ENCODE data around the gene RYR2.

DNA sequence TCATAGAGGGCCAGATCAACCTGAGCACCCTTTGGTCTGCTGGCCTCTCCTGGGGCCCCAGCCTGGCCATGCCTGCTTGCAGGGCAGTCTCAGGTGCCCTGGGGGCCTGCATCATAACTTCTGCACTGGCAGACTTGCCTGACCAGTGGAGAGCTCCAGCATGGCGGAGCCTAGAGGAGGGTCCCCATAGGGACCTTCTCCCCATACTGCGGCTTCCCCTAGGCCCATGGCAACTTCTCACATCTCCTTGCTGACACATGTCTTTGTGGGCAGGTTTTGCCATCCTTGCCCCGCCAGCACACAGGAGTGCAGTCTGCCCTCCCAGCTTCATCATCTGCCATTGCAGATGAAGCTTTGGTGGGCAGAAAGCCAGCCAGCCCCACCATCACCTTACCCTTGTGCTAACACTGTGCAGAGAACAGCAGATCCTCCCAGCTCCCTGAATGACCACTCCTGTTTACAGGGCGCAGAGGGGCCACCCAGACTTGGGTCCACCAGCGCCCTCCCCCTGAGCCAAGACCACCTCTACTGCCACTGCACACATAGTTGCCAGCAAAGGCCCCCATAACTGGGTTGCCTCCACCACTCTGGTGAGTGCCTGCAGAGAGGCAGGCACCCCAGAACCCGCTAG lies 797.0 kb downstream of the RYR2 start:
- no peak for TF ChIP-seq POLR2AphosphoS5 (IDR thresholded peaks at IDR 0.05)
- TF ChIP-seq, protein P1, sequence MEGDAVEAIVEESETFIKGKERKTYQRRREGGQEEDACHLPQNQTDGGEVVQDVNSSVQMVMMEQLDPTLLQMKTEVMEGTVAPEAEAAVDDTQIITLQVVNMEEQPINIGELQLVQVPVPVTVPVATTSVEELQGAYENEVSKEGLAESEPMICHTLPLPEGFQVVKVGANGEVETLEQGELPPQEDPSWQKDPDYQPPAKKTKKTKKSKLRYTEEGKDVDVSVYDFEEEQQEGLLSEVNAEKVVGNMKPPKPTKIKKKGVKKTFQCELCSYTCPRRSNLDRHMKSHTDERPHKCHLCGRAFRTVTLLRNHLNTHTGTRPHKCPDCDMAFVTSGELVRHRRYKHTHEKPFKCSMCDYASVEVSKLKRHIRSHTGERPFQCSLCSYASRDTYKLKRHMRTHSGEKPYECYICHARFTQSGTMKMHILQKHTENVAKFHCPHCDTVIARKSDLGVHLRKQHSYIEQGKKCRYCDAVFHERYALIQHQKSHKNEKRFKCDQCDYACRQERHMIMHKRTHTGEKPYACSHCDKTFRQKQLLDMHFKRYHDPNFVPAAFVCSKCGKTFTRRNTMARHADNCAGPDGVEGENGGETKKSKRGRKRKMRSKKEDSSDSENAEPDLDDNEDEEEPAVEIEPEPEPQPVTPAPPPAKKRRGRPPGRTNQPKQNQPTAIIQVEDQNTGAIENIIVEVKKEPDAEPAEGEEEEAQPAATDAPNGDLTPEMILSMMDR (IDR thresholded peaks at IDR 0.05): no peak
- TF ChIP-seq EP300 (IDR thresholded peaks at IDR 0.05): no peak
- no peak for TF ChIP-seq POLR2A (IDR thresholded peaks at IDR 0.05)
